Measurements from ENCODE around the gene EHD1.

DNA sequence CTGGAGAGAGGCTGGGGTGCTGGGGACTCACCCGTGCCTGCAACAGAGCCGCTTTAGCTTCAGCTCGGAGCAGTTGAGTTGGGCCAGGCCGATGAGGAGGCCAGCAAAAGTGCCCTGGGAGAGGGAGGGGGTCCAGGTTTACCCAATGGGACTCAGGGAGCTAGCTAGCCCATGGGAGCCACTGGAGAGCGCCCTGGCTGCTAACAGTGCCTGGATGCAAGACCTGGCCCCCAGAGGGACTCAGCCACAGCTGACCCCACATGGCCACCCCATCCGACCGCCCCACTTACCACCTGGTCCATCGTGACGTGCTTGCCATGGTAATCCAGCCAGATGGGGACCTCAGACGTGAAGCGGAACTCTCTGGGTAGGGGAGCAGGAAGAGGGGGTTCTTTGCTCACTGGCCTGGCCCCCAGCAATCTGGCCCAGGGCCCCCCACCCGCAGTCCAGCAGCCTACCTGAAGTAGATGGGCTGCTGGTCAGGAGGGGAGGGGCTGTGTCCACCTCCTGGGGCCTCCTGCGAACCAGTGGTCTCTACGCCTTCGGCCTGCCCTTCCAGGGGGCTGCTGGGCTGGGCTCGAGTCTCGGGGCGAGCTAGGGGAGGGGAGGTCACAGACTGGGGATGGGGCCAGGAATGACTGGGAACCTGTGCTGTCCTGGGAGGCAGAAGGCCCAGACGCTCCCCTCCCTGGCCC, 19.1 kb upstream of the EHD1 start:
- TF ChIP-seq, protein P1, sequence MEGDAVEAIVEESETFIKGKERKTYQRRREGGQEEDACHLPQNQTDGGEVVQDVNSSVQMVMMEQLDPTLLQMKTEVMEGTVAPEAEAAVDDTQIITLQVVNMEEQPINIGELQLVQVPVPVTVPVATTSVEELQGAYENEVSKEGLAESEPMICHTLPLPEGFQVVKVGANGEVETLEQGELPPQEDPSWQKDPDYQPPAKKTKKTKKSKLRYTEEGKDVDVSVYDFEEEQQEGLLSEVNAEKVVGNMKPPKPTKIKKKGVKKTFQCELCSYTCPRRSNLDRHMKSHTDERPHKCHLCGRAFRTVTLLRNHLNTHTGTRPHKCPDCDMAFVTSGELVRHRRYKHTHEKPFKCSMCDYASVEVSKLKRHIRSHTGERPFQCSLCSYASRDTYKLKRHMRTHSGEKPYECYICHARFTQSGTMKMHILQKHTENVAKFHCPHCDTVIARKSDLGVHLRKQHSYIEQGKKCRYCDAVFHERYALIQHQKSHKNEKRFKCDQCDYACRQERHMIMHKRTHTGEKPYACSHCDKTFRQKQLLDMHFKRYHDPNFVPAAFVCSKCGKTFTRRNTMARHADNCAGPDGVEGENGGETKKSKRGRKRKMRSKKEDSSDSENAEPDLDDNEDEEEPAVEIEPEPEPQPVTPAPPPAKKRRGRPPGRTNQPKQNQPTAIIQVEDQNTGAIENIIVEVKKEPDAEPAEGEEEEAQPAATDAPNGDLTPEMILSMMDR (IDR thresholded peaks at IDR 0.05) = no peak
- no peak for TF ChIP-seq ZFX (IDR thresholded peaks at IDR 0.05; ENCODE audit: borderline replicate concordance)

Data from 22Rv1 (cell line).